ENCODE data around the gene INSR. TPM values are rescaled to one million over a fixed set of nuclear protein-coding genes. Genes with fewer than 3 reads are reported as not detected.

The INSR gene
- total RNA-seq, 4 donors from 2014 or later = 54.0 to 226 (median 71.1) TPM

DNA sequence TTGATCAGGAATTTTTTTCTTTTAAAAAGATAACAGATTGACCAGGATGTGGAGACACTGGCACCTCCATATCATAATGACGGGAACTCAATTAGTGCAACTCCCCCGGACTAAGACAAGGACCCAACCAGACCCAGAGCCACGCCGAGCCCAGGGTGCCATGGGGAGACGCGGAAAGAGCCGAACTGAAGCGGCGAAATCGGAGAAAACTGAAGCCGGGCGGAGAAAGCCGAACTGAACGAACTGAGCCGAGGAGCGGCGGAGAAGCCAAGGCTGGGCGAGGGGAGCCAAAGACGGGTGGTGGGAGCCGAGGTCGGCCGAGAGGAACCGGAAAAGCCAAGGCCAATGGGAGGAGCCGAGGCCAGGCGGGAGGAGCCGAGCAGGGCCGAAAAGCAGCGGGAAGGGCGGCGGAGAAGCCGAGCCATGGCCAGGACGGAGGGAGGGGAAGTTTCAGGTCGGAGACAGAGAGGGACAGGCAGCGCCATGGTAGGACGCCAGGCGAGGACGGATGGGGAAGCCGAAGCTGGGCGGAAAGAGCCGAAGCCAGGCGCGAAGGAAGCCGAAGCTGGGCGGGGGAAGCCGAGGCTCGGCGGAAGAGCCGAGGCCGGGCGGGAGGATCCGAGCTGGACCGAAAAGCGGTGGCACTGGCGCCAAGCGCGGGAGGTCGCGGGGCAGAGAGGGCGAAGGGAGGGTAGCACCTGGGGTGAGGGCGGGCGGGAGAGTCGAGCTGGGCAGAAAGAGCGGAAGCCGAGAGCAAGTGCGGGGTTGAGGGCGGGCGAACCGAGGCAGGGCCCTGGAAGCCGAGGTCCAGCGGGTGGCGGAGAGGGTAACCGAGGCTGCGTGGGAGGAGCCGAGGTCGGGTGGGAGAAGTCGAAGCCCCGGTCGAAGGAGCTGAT lies 195.3 kb downstream of the INSR start:
- intact Hi-C loops (cut with DNase I; ENCODE audit: low total_unique reads) = loop anchor here (1.0 kb wide), 4 partner anchors 30 to 423 kb away; partner anchors contain the start of genes INSR, MCOLN1 and ZNF557
- TF ChIP-seq, protein P1, sequence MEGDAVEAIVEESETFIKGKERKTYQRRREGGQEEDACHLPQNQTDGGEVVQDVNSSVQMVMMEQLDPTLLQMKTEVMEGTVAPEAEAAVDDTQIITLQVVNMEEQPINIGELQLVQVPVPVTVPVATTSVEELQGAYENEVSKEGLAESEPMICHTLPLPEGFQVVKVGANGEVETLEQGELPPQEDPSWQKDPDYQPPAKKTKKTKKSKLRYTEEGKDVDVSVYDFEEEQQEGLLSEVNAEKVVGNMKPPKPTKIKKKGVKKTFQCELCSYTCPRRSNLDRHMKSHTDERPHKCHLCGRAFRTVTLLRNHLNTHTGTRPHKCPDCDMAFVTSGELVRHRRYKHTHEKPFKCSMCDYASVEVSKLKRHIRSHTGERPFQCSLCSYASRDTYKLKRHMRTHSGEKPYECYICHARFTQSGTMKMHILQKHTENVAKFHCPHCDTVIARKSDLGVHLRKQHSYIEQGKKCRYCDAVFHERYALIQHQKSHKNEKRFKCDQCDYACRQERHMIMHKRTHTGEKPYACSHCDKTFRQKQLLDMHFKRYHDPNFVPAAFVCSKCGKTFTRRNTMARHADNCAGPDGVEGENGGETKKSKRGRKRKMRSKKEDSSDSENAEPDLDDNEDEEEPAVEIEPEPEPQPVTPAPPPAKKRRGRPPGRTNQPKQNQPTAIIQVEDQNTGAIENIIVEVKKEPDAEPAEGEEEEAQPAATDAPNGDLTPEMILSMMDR (IDR thresholded peaks at IDR 0.05 in 4 of 5, conservative IDR thresholded peaks at IDR 0.05 in 1 of 5) = no peak
- no peak for TF ChIP-seq POLR2A (IDR thresholded peaks at IDR 0.05)
- H3K27ac ChIP-seq = peak overlapping the region; percentile 92 to 99 (median 94)

DNA sequence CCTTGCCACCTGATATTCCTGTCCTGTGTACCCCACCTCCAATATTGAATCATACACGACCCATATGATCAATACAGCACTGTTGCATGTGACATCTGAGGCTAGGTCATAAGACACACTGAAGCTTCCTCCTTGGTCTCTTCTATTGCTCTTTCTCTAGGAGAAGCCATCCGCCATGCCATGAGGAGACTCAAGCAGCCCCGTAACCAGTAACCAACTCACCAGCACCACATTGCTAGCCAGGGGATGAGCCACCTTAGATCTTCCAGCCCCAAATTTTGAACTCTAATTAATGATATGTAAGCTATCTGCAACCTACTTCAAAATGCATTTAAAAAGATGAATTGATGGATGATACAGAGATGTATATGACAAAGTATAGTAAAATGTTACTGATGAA lies 196.1 kb downstream of the INSR start:
- intact Hi-C loops (cut with DNase I; ENCODE audit: low total_unique reads) = no loop called here
- DNase-seq = no peak
- Histone ChIP-seq H3K27ac (peak overlapping the region; percentile 92 to 99 (median 94)), H3K36me3 (no peaks in the 10 kb centered on the region), H3K4me3 (peak overlapping the region; percentile 73 to 92 (median 78)), H3K9me3 (no peaks in the 10 kb centered on the region), H3K27me3 (no peaks in the 10 kb centered on the region), H3K4me1 (peaks cover 0 to 9% of the 10 kb centered on the region in 2 donors)
- in situ Hi-C loops (cut with MboI; ENCODE audit: low sequenced_read_pairs in 4 of 4) = loop anchor here in 1 of 4 donors (25.0 kb wide), 1 partner anchor 714 kb away; no protein-coding TSS in a partner anchor
- no peak for ATAC-seq
- TF ChIP-seq, protein P1 (IDR thresholded peaks at IDR 0.05 in 4 of 5, conservative IDR thresholded peaks at IDR 0.05 in 1 of 5) = no peak
- TF ChIP-seq POLR2A (IDR thresholded peaks at IDR 0.05) = no peak

More for the DNA sequence above, 195.3 kb downstream of the INSR start:
- in situ Hi-C loops (cut with MboI; ENCODE audit: low sequenced_read_pairs in 4 of 4) = loop anchor here in 1 of 4 donors (25.0 kb wide), 1 partner anchor 713 kb away; no protein-coding TSS in a partner anchor
- H3K9me3 ChIP-seq = no peaks in the 10 kb centered on the region
- peak overlapping the region; percentile 73 to 92 (median 78) for H3K4me3 ChIP-seq
- peaks cover 0 to 9% of the 10 kb centered on the region in 2 donors for H3K4me1 ChIP-seq
- no peaks in the 10 kb centered on the region for H3K27me3 ChIP-seq
- DNase-seq = peak; percentile 84 to 89
- ATAC-seq = peak; percentile 94 to 95
- no peaks in the 10 kb centered on the region for H3K36me3 ChIP-seq

DNA sequence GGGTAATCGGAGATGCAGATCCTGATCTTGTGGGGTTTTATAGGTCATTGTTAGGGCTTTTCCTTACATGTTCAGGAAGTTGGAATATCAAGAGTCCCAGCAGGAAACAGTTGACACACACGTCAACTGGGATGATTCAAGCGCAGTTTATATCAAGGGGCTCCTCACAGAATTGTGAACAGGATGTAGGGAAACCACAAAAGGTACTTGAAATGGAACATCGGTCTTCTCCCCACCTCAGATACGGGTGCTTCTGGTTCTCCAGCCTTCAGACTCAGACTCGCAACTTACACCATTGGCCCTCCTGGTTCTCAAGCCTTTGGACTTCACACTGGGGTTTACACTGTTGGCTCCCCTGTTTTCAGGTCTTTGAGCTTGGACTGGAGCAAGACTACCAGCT lies 205.2 kb downstream of the INSR start:
- intact Hi-C loops (cut with DNase I; ENCODE audit: low total_unique reads) = no loop called here
- Histone ChIP-seq H3K27ac (no peak overlapping the region), H3K27me3 (no peaks in the 10 kb centered on the region), H3K9me3 (peaks cover 7 to 43% (median 31%) of the 10 kb centered on the region in 3 donors), H3K36me3 (peaks cover 0 to 54% of the 10 kb centered on the region in 2 donors), H3K4me3 (no peak overlapping the region), H3K4me1 (no peaks in the 10 kb centered on the region)
- no peak for DNase-seq
- TF ChIP-seq, protein P1 (IDR thresholded peaks at IDR 0.05 in 4 of 5, conservative IDR thresholded peaks at IDR 0.05 in 1 of 5) = no peak
- TF ChIP-seq POLR2A (IDR thresholded peaks at IDR 0.05) = no peak
- ATAC-seq = no peak
- in situ Hi-C loops (cut with MboI; ENCODE audit: low sequenced_read_pairs in 4 of 4) = loop anchor here in 1 of 4 donors (25.0 kb wide), 1 partner anchor 723 kb away; no protein-coding TSS in a partner anchor

DNA sequence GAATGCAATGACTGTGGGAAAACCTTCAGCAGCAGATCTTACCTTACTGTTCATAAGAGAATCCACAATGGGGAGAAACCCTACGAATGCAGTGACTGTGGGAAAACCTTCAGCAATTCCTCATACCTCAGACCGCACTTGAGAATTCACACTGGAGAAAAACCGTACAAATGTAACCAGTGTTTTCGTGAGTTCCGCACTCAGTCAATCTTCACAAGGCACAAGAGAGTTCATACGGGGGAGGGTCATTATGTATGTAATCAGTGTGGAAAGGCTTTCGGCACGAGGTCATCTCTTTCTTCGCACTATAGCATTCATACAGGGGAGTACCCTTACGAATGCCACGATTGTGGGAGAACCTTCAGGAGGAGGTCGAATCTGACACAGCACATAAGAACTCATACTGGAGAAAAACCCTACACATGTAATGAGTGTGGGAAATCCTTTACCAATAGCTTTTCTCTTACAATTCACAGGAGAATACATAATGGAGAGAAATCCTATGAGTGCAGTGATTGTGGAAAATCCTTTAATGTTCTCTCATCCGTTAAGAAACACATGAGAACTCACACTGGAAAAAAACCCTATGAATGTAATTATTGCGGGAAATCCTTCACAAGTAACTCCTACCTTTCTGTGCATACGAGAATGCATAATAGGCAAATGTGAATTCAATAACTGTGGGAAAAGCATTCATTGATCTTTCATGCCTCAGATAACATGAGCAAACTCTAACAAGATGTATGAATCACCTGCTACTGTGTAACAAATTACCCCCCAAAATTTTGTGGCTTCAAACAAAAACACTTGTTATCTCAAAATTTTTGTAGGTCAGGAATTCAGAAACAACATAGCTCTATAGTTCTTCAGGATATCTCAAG lies 210.9 kb downstream of the INSR start:
- no peak for TF ChIP-seq POLR2A (IDR thresholded peaks at IDR 0.05)
- TF ChIP-seq, protein P1 (IDR thresholded peaks at IDR 0.05 in 4 of 5, conservative IDR thresholded peaks at IDR 0.05 in 1 of 5) = no peak
- Histone ChIP-seq H3K36me3 (peaks cover 28 to 84% of the 10 kb centered on the region in 2 donors), H3K9me3 (peaks cover 18 to 88% (median 56%) of the 10 kb centered on the region in 3 donors), H3K27me3 (no peaks in the 10 kb centered on the region), H3K4me1 (no peaks in the 10 kb centered on the region), H3K4me3 (peak overlapping the region in 2 of 4 donors; percentile 3 to 10), H3K27ac (no peak overlapping the region)
- in situ Hi-C loops (cut with MboI; ENCODE audit: low sequenced_read_pairs in 4 of 4) (loop anchor here in 1 of 4 donors (25.0 kb wide), 1 partner anchor 729 kb away; no protein-coding TSS in a partner anchor), intact Hi-C loops (cut with DNase I; ENCODE audit: low total_unique reads) (no loop called here)
- no peak for ATAC-seq
- DNase-seq = no peak

All from gastrocnemius medialis (tissue), 4 donors.